Midbrain (tissue), 1 donor: ENCODE data around the gene SPANXN4.

Source experiments
- DNase-seq: peaks from one replicate; lab custom pipeline; 2025; lab: John Stamatoyannopoulos, UW

Gene SPANXN4

GRCh38 chrX:143025628-143026027 lies at the start of gene SPANXN4:
SPANXN4 (plus strand) TSS chrX:143025928; CDS start chrX:143026015, 87 bp downstream.
- DNase-seq = no peak

- no peak for DNase-seq
Measured at GRCh38 chrX:142977128-142977914, 48.4 kb upstream of the SPANXN4 start.

GRCh38 chrX:142978130-142978684 lies 47.5 kb upstream of the SPANXN4 start:
- no peak for DNase-seq

- DNase-seq = no peak
Measured at GRCh38 chrX:142982679-142983078, 43.0 kb upstream of the SPANXN4 start.

GRCh38 chrX:142994988-142995387 lies 30.7 kb upstream of the SPANXN4 start:
- no peak for DNase-seq

GRCh38 chrX:142998447-142999198 lies 27.1 kb upstream of the SPANXN4 start:
- no peak for DNase-seq

- no peak for DNase-seq
Measured at GRCh38 chrX:142999199-142999701, 26.5 kb upstream of the SPANXN4 start.

GRCh38 chrX:143002206-143002605 lies 23.5 kb upstream of the SPANXN4 start:
- DNase-seq = no peak

- DNase-seq = no peak
Measured at GRCh38 chrX:143017272-143017671, 8.5 kb upstream of the SPANXN4 start.

GRCh38 chrX:143027275-143027674 lies 1.5 kb downstream of the SPANXN4 start:
- DNase-seq = no peak

- no peak for DNase-seq
Measured at GRCh38 chrX:143047511-143047910, 21.8 kb downstream of the SPANXN4 start.

- no peak for DNase-seq
Measured at GRCh38 chrX:143058120-143058519, 32.4 kb downstream of the SPANXN4 start.

GRCh38 chrX:143081231-143081630 lies 55.5 kb downstream of the SPANXN4 start:
- no peak for DNase-seq

GRCh38 chrX:143082537-143082936 lies 56.8 kb downstream of the SPANXN4 start:
- no peak for DNase-seq
